Motor neuron (in vitro differentiated cells): ENCODE measurements around the gene HS6ST2. TPM values are rescaled to one million over a fixed set of nuclear protein-coding genes. Genes with fewer than 3 reads are reported as not detected.

Experiments used
- ATAC-seq, 8 experiments: fragments of 200-7000 bp; cut with Tn5 transposase; replicated peaks in 6 of 8; 2 replicates each; pipeline ENCODE4 v1.8.0; 2021; ENCODE audit warnings: mild to moderate bottlenecking in 8 of 8, moderate library complexity in 8 of 8
- H3K27ac ChIP-seq, 2 donors: fragments of 250-450 bp; sonication (Bioruptor Pico); 2 replicates each; pipeline ENCODE4 v1.9.0; 2021; ENCODE audit warnings: antibody characterized with exemption in 2 of 2, mild to moderate bottlenecking in 2 of 2, moderate library complexity in 1 of 2
- H3K4me1 ChIP-seq, 2 donors: fragments of 250-450 bp; sonication (Bioruptor Pico); replicated peaks in 1 of 2; 2 replicates each; pipeline ENCODE4 v1.6.1; 2021; ENCODE audit warnings: antibody characterized with exemption in 2 of 2, mild to moderate bottlenecking in 2 of 2, moderate library complexity in 1 of 2
- H3K4me3 ChIP-seq, 5 donors: fragments of 250-450 bp; sonication (Bioruptor Pico); 2 replicates each; pipeline ENCODE4 v1.9.0; 2021; ENCODE audit warnings: antibody characterized with exemption in 5 of 5, mild to moderate bottlenecking in 5 of 5, moderate library complexity in 4 of 5
- WGBS, 10 experiments: fragments of 450-650 bp; shearing (Covaris generic); methylation state at CpG; one replicate each; pipeline ENCODE4 v1.0.0; 2022; 5-methylcytosine and 5-hydroxymethylcytosine counted together
- in situ Hi-C, 9 experiments: fragments of 400-800 bp; cut with MboI; loops; one replicate each; pipeline ENCODE4 v1.15.0; 2021; ENCODE audit warnings: low sequenced_read_pairs in 9 of 9, low pct_unique_long_range_greater_than_20kb in 2 of 9; ENCODE audit not compliant: unreplicated experiment in 9 of 9
- total RNA-seq, 8 experiments: library from RNA; unstranded; fragments of 300-600 nt; gene quantifications; 2 replicates each; pipeline versions ENCODE4 v1.2.3 to v1.2.4, GENCODE V29; 2022

HS6ST2 gene
- total RNA-seq, 8 experiments from 2014 or later: 14.2 to 25.7 (median 15.7) TPM

GRCh38 chrX:132860200-132860599 lies 98.2 kb downstream of the HS6ST2 start:
- in situ Hi-C loops: no loop called here
- ATAC-seq: no peak
- no peak overlapping the region for H3K27ac ChIP-seq
- H3K4me1 ChIP-seq: no peaks in the 10 kb centered on the region
- H3K4me3 ChIP-seq: no peak overlapping the region

GRCh38 chrX:132858018-132858417 lies 100.4 kb downstream of the HS6ST2 start:
- Histone ChIP-seq H3K4me3 (no peak overlapping the region), H3K4me1 (no peaks in the 10 kb centered on the region), H3K27ac (no peak overlapping the region)
- in situ Hi-C loops: no loop called here
- ATAC-seq: no peak

- H3K4me1 ChIP-seq: no peaks in the 10 kb centered on the region
- no peak overlapping the region for H3K27ac ChIP-seq
- H3K4me3 ChIP-seq: no peak overlapping the region
- ATAC-seq: peak in 1 of 8 experiments; percentile 41
- WGBS, 10 experiments: 0 to 100% (median 52%) methylated on average over 1 to 6 of the region's 6 CpGs; no CpG with 5 or more reads in 6 of the 10 experiments
- in situ Hi-C loops: no loop called here
Measured at GRCh38 chrX:132855780-132856341, 102.6 kb downstream of the HS6ST2 start.

GRCh38 chrX:132853040-132853439 lies 105.4 kb downstream of the HS6ST2 start:
- H3K4me1 ChIP-seq: no peaks in the 10 kb centered on the region
- in situ Hi-C loops: no loop called here
- H3K4me3 ChIP-seq: no peak overlapping the region
- peak in 2 of 8 experiments; percentile 31 to 43 for ATAC-seq
- H3K27ac ChIP-seq: no peak overlapping the region
- WGBS, 10 experiments: 0 to 41% methylated on average over 1 to 3 of the region's 3 CpGs; no CpG with 5 or more reads in 8 of the 10 experiments

GRCh38 chrX:132848296-132848970 lies 110.0 kb downstream of the HS6ST2 start:
- in situ Hi-C loops: no loop called here

GRCh38 chrX:132843363-132843762 lies 115.1 kb downstream of the HS6ST2 start:
- ATAC-seq: peak in 1 of 8 experiments; percentile 61
- in situ Hi-C loops: no loop called here
- H3K4me3 ChIP-seq: no peak overlapping the region
- WGBS, 10 experiments: 0 to 60% (median 24%) methylated on average over 1 to 5 of the region's 5 CpGs; no CpG with 5 or more reads in 5 of the 10 experiments
- no peaks in the 10 kb centered on the region for H3K4me1 ChIP-seq
- no peak overlapping the region for H3K27ac ChIP-seq

More at GRCh38 chrX:132848296-132848970, 110.0 kb downstream of the HS6ST2 start:
- Histone ChIP-seq H3K27ac (no peak overlapping the region), H3K4me1 (no peaks in the 10 kb centered on the region), H3K4me3 (no peak overlapping the region)
- ATAC-seq: peak in 4 of 8 experiments; percentile 61 to 81 (median 67)
- WGBS, 10 experiments: 0 to 87% (median 10%) methylated on average over 1 to 3 of the region's 6 CpGs; no CpG with 5 or more reads in 7 of the 10 experiments

- in situ Hi-C loops: no loop called here
- Histone ChIP-seq H3K4me1 (peaks cover 0 to 5% of the 10 kb centered on the region in 2 donors), H3K27ac (no peak overlapping the region), H3K4me3 (no peak overlapping the region)
- WGBS, 10 experiments: 26 to 100% (median 63%) methylated on average over 1 to 3 of the region's 4 CpGs; no CpG with 5 or more reads in 5 of the 10 experiments
- ATAC-seq: peak in 3 of 8 experiments; percentile 32 to 70 (median 69)
Measured at GRCh38 chrX:132842460-132843238, 115.8 kb downstream of the HS6ST2 start.

GRCh38 chrX:132837967-132838366 lies 120.5 kb downstream of the HS6ST2 start:
- H3K27ac ChIP-seq: no peak overlapping the region
- 0 to 65% (median 49%) methylated on average over 1 to 4 of the region's 5 CpGs; no CpG with 5 or more reads in 5 of the 10 experiments for WGBS, 10 experiments
- H3K4me3 ChIP-seq: no peak overlapping the region
- H3K4me1 ChIP-seq: peaks cover 4 to 10% of the 10 kb centered on the region in 2 donors
- peak in 3 of 8 experiments; percentile 89 to 93 (median 91) for ATAC-seq
- in situ Hi-C loops: no loop called here

- WGBS, 10 experiments: 0 to 80% methylated on average over 1 of the region's 3 CpGs; no CpG with 5 or more reads in 8 of the 10 experiments
- ATAC-seq: peak; percentile 11 to 76 (median 52)
Measured at GRCh38 chrX:132837126-132837525, 121.3 kb downstream of the HS6ST2 start.

GRCh38 chrX:132836471-132836870 lies 122.0 kb downstream of the HS6ST2 start:
- Histone ChIP-seq H3K4me3 (no peak overlapping the region), H3K27ac (no peak overlapping the region), H3K4me1 (peaks cover 7 to 10% of the 10 kb centered on the region in 2 donors)
- in situ Hi-C loops: no loop called here
- no peak for ATAC-seq

More at GRCh38 chrX:132837126-132837525, 121.3 kb downstream of the HS6ST2 start:
- Histone ChIP-seq H3K4me3 (no peak overlapping the region), H3K4me1 (peaks cover 4 to 10% of the 10 kb centered on the region in 2 donors), H3K27ac (no peak overlapping the region)
- in situ Hi-C loops: no loop called here

- in situ Hi-C loops: no loop called here
- WGBS, 10 experiments: 60 to 80% methylated on average over 1 of the region's 1 CpG; no CpG with 5 or more reads in 8 of the 10 experiments
Measured at GRCh38 chrX:132834741-132835140, 123.7 kb downstream of the HS6ST2 start.

GRCh38 chrX:132834109-132834508 lies 124.3 kb downstream of the HS6ST2 start:
- peaks cover 8 to 10% of the 10 kb centered on the region in 2 donors for H3K4me1 ChIP-seq
- in situ Hi-C loops: no loop called here
- H3K4me3 ChIP-seq: no peak overlapping the region
- H3K27ac ChIP-seq: no peak overlapping the region
- 59 to 89% (median 79%) methylated on average over 3 to 5 of the region's 5 CpGs; no CpG with 5 or more reads in 6 of the 10 experiments for WGBS, 10 experiments
- no peak for ATAC-seq

More at GRCh38 chrX:132834741-132835140, 123.7 kb downstream of the HS6ST2 start:
- Histone ChIP-seq H3K4me3 (no peak overlapping the region), H3K27ac (no peak overlapping the region), H3K4me1 (peaks cover 8 to 10% of the 10 kb centered on the region in 2 donors)
- no peak for ATAC-seq

- Histone ChIP-seq H3K4me1 (peaks cover 8 to 10% of the 10 kb centered on the region in 2 donors), H3K27ac (no peak overlapping the region), H3K4me3 (no peak overlapping the region)
- 0 to 80% (median 69%) methylated on average over 1 to 2 of the region's 2 CpGs; no CpG with 5 or more reads in 6 of the 10 experiments for WGBS, 10 experiments
- no peak for ATAC-seq
- in situ Hi-C loops: no loop called here
Measured at GRCh38 chrX:132833373-132833772, 125.1 kb downstream of the HS6ST2 start.
